ENCODE measurements around the gene TMEM179B.
A peak's percentile ranks its signal among the peaks of the same experiment; 100 is the strongest.

DNA sequence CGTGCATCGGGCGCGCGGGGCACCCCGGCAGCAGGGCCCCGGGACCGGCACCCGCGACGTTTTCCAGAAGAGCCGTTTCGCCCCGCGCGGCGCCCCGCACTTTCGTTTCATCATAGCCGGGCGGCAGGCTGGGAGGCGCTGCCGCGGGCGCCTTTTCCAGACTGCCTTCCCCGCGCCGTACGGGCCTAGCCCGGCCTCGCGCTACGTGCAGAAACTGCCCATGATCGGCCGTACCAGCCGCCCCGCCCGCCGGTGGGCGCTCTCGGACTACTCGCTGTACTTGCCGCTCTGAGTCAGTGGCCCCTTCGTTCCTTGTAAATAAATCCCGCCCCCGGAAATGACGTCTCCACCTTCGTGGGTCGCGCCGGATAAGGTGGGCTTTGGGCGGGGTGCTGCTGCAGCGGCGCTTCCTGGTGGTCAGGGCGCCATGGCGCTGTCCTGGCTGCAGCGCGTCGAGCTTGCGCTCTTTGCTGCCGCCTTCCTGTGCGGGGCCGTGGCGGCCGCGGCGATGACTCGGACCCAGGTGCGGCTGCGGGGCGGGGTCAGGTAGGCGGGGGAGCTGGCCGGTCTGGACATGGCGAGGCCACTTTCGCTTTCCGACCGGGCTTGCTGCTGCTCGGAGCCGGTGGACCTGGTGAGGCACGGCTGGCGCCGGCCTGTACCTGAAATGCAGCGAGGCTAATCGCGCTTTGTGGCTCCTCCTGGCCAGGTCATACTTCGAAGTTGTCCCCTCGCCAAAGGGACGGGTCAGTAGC, at the start of gene TMEM179B:
- TF ChIP-seq, protein P1, sequence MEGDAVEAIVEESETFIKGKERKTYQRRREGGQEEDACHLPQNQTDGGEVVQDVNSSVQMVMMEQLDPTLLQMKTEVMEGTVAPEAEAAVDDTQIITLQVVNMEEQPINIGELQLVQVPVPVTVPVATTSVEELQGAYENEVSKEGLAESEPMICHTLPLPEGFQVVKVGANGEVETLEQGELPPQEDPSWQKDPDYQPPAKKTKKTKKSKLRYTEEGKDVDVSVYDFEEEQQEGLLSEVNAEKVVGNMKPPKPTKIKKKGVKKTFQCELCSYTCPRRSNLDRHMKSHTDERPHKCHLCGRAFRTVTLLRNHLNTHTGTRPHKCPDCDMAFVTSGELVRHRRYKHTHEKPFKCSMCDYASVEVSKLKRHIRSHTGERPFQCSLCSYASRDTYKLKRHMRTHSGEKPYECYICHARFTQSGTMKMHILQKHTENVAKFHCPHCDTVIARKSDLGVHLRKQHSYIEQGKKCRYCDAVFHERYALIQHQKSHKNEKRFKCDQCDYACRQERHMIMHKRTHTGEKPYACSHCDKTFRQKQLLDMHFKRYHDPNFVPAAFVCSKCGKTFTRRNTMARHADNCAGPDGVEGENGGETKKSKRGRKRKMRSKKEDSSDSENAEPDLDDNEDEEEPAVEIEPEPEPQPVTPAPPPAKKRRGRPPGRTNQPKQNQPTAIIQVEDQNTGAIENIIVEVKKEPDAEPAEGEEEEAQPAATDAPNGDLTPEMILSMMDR (IDR thresholded peaks at IDR 0.05 in 4 of 5, conservative IDR thresholded peaks at IDR 0.05 in 1 of 5), result peak in 3 of 5 experiments; percentile 2 to 54 (median 36)
- peak; percentile 96 to 97 for TF ChIP-seq POLR2A (IDR thresholded peaks at IDR 0.05)

All from gastrocnemius medialis (tissue), 4 donors.